Activated naive CD4-positive, alpha-beta T cell treated with Interleukin-2 at 50 U/mL for 16 hours (primary cell): ENCODE results near the gene LATS2.
"Not testable (repeated sequence)": the region's sequence is repeated elsewhere in the genome, so short reads cannot be mapped to it uniquely, and the experiment has no call there.

Source experiments
- DNase-seq: peaks from one replicate; pipeline ENCODE4 v3.0.0-alpha.2; 2020

Gene LATS2

GRCh38 chr13:21075011-21075378, 13.6 kb upstream of the LATS2 start:
- DNase-seq: peak; percentile 40

DNA sequence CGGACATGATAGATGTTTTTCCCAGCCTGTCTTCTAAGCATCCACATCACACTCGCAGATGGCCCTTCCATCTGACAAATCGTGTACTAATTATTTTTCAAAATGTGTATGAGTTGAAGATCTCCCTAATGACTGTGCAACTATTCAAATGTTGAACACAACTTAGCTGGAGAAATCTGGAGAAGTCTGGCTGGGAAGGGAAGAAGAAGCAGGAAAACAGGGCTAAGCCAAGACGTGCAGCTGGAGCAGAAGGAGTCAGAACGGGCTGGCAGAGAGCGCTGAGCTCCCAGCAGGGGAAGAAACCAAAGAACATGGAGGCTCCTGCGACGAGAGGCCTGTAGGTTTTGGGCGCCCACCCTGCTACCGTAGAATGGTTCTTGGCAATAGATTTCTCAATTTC, 13.2 kb upstream of the LATS2 start:
- no peak for DNase-seq

- no peak for DNase-seq
Observed at GRCh38 chr13:21071924-21072323, 10.5 kb upstream of the LATS2 start.

DNA sequence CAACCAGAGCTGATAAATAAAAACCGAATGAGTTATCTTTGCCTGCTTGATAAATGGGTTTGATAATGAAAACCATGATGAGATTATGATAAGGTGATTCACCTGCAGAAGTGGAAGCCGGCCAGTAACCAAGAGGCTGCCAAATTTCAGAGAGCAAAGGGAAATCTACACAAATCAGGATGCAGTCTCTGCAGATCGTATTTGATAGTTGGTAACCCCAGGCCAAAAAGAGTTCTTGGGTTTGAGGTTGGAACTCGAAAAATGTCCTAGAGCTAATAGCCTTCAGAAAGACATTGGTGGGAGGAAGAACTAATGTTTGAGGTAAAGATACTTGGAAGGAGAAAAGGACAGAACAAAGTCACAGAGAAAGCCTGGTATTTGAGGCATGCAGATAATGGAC, 9.6 kb upstream of the LATS2 start:
- DNase-seq: no peak

DNA sequence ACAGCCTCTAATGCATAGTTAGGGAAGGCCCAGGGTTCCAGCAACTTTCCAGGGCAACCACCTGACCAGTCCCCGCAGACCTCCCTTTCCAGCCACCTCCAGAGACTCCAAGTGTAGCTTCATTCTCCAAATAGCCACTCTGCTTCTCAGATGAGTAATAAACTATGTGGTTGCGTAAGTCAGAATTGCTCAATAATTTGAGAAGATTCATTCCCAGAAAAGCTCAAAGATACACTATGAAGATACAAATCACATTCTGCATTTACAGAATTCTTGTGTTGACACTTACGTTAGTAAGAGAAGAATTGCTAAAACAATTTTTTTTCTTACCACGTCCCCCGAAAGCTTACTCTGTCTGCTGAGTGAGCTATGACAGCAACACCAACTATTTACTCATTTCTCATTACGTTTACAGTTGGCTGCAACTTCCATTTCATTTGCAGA, 8.2 kb upstream of the LATS2 start:
- DNase-seq: no peak

DNA sequence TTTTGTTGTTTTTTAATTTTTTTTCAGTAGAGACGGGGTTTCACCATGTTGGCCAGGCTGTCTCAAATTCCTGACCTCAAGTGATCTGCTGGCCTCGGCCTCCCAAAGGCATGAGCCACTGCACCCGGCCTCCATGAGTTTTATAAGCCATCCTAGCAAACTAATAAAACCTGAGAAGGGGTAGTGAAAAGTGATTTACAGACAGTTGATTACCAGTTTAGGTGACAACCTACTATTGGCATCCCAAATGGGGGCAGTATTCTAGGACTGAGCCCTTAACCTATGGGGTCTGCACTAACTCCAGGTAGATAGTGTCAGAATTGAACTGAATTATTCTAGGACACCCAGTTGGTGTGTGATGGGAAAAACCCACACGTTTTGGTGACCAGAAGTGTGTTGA, 6.5 kb upstream of the LATS2 start:
- DNase-seq: no peak

GRCh38 chr13:21066946-21067345, 5.6 kb upstream of the LATS2 start:
- no peak for DNase-seq

GRCh38 chr13:21065686-21066085, 4.3 kb upstream of the LATS2 start:
- no peak for DNase-seq

GRCh38 chr13:21063031-21063430, 1.6 kb upstream of the LATS2 start:
- no peak for DNase-seq

DNA sequence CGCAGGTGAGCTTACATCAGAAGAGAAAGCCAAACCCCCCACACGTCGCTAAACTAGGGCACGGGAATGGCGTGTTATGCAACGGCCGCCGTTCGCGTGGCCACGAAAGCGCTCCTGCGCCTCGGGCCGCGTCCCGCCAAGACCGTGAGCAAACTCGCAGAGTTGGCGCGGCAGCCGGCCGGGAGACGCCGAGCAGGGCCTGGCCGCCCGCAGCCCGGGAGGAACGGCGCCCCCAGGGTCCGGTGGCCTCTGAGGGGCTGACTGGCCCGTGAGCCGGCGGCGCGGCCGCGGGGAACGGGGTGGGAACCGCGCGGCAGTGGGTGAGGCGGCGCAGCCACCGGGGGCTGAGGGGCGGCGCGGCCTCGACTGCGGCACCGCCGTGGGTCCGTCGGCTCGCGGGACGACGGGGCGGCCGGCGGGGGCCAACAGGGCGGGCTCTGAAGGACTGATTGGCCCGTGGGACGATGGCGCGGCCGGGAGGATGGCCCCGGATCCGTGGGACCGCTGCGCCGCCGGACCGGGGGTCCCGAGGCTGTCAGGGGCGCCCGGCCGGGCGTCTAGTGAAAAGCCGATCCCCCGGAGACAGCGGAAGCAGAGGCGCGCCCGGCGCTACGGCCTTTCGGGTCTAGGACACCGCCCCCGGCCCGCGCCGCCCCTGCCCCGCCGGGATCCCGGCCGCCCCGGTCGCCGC, 903 bp downstream of the LATS2 start:
- DNase-seq: peak; percentile 7

- no peak for DNase-seq
Observed at GRCh38 chr13:21059641-21060337, 1.6 kb downstream of the LATS2 start.

GRCh38 chr13:21058361-21058760, 3.0 kb downstream of the LATS2 start:
- no peak for DNase-seq

GRCh38 chr13:21055511-21056045, 5.8 kb downstream of the LATS2 start:
- no peak for DNase-seq

DNA sequence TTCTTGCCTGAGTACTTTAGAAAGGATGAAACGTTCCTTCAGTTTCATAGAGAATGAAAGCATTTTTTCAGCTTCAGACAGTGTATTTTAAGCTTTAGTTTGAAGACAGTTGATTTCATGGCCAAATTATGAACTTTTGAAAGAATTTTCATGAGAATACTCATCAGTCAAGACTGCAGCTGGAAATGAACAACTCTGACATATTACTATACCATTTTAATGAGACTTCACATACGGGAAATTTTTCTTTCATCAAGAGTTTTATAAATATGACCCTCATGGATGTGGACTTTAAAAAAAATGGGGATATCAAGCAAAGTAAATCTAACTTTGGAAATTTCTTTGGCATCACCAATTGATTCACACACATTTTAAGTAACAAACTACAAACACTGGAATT, 6.4 kb downstream of the LATS2 start:
- no peak for DNase-seq

- DNase-seq: no peak
Observed at GRCh38 chr13:21054313-21054712, 7.1 kb downstream of the LATS2 start.

GRCh38 chr13:21053231-21053630, 8.2 kb downstream of the LATS2 start:
- no peak for DNase-seq

- DNase-seq: no peak
Observed at GRCh38 chr13:21051675-21052074, 9.7 kb downstream of the LATS2 start.

GRCh38 chr13:21050288-21051197, 10.8 kb downstream of the LATS2 start:
- DNase-seq: peak; percentile 11

- DNase-seq: not testable (repeated sequence)
Observed at GRCh38 chr13:21049731-21050130, 11.7 kb downstream of the LATS2 start.

DNA sequence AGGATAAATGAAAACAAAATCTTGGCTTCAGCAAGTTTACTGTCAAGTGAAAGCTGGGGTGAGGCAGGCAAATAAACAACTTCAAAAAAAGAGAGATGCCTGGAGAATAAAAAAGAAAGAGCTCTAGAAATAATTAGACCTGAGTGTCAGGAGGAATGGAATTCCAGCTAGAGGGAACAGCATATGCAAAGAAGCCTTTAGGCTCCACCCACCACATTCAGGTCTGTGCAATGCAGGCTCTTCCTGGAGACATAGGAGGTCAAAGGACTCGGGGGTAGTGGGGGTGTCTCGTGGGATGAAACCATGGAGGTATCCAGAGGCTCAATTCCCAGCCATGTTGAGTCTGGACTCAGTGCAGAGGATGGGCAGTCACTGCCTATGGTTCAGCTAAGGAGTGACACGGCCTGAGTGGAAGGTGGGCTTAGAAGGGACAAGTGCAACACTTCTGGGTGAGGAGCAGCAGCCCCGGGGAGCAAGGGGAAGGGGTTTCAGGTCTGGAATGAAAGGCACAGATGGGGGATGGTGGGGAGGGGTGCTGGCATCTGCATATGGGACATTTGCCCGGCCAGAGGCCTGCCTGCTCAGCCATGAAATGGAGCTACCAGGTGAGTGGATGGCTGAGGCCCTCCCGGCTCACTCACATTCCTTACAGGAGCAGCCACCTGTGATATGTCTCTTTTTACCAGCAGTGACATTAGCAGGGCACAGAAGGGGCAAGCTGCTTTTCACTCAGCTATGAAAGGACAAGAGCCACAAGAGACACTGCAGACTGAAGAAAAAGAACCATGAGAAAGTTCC, 12.3 kb downstream of the LATS2 start:
- DNase-seq: no peak

GRCh38 chr13:21047591-21048282, 13.6 kb downstream of the LATS2 start:
- DNase-seq: no peak

DNA sequence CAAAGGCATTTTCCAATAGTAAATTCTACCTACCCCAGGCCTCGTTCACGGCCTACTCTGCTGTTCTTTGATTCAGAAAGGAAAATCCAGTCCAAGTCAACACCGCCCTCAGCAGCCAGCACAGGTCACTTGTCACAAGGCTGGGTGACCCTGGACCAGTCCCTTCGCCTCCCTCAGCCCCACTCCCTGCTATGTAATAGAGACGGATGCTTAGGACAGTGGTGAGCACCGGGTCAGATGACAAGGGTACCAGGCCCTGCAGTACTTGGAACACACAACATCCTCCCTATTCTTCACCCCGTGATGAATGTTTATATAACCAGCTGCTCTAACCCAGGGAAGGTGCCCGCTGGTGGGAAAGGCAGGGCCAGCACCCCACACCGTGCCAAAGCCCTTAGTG, 14.3 kb downstream of the LATS2 start:
- no peak for DNase-seq
